Stimulated activated CD8-positive, alpha-beta memory T cell treated with anti-CD3 and anti-CD28 coated beads, Interleukin-4, amount 100 ng/mL, for 24 hours (primary cell): ENCODE measurements around the gene SYT6.

Experiments
- DNase-seq: peaks from one replicate; pipeline ENCODE4 v3.0.0-alpha.2; 2020; ENCODE audit warnings: low read depth

The SYT6 gene

GRCh38 chr1:114092186-114093062, 61.2 kb downstream of the SYT6 start:
- no peak for DNase-seq

GRCh38 chr1:114091711-114092110, 62.0 kb downstream of the SYT6 start:
- no peak for DNase-seq

- DNase-seq, result no peak
Observed at GRCh38 chr1:114090738-114091505, 62.7 kb downstream of the SYT6 start.

GRCh38 chr1:114089502-114090138, 64.0 kb downstream of the SYT6 start:
- DNase-seq, result no peak

- DNase-seq, result no peak
Observed at GRCh38 chr1:114088392-114089299, 65.0 kb downstream of the SYT6 start.

GRCh38 chr1:114087495-114087894, 66.2 kb downstream of the SYT6 start:
- DNase-seq, result no peak

- no peak for DNase-seq
Observed at GRCh38 chr1:114086601-114087368, 66.9 kb downstream of the SYT6 start.

- no peak for DNase-seq
Observed at GRCh38 chr1:114082867-114083585, 70.6 kb downstream of the SYT6 start.

- DNase-seq, result no peak
Observed at GRCh38 chr1:114082304-114082630, 71.4 kb downstream of the SYT6 start.

GRCh38 chr1:114081437-114082303, 72.0 kb downstream of the SYT6 start:
- no peak for DNase-seq

GRCh38 chr1:114080511-114081436, 72.9 kb downstream of the SYT6 start:
- DNase-seq, result no peak

GRCh38 chr1:114079596-114080190, 74.0 kb downstream of the SYT6 start:
- DNase-seq, result no peak

- no peak for DNase-seq
Observed at GRCh38 chr1:114078116-114078515, 75.6 kb downstream of the SYT6 start.

GRCh38 chr1:114077188-114077587, 76.5 kb downstream of the SYT6 start:
- DNase-seq, result no peak

- no peak for DNase-seq
Observed at GRCh38 chr1:114076308-114076707, 77.4 kb downstream of the SYT6 start.

GRCh38 chr1:114075546-114076242, 78.0 kb downstream of the SYT6 start:
- no peak for DNase-seq

GRCh38 chr1:114075105-114075504, 78.6 kb downstream of the SYT6 start:
- DNase-seq, result no peak
